SK-N-SH (cell line): ENCODE data around the gene NKD1. TPM values are rescaled to one million over a fixed set of nuclear protein-coding genes. Genes with fewer than 3 reads are reported as not detected.

Experiments used
- CTCF ChIA-PET: fragments of 300-600, 350-600 bp; formaldehyde crosslinking; extraction: SDS; loops from one replicate; lab custom pipeline; 2021; lab: Yijun Ruan, JAX
- POLR2A ChIA-PET: fragments of 350-600 bp; sonication (Branson Sonifier 250); formaldehyde crosslinking; extraction: SDS; loops from one replicate; lab custom pipeline; 2020; ENCODE audit warnings: antibody characterized with exemption, inconsistent platforms; lab: Yijun Ruan, JAX
- DNase-seq: peaks from one replicate; pipeline ENCODE4 v3.0.0; 2012
- H2AFZ ChIP-seq: fragments of 200-600 bp; sonication (generic); 2 replicates; pipeline ENCODE4 v1.8.1; 2016; ENCODE audit warnings: antibody characterized with exemption, mild to moderate bottlenecking, low read depth
- H3F3A ChIP-seq: fragments of 200-600 bp; sonication (generic); replicated peaks from 2 replicates; pipeline ENCODE3; 2016; ENCODE audit warnings: antibody characterized with exemption, mild to moderate bottlenecking; ENCODE audit not compliant: insufficient read depth
- H3K27ac ChIP-seq, 2 experiments: fragments of 200-500 bp in 1 of 2; fragments of 200-600 bp in 1 of 2; sonication (Bioruptor generic) in 1 of 2; sonication (generic), shearing (Covaris generic) in 1 of 2; 2 replicates each; pipeline versions ENCODE4 v1.5.1 to v1.6.1; 2014 to 2016; ENCODE audit warnings: low read depth in 2 of 2, inconsistent platforms in 1 of 2, low read length in 1 of 2, mild to moderate bottlenecking in 1 of 2, mixed read lengths in 1 of 2
- H3K27me3 ChIP-seq: fragments of 200-600 bp; sonication (generic), shearing (Covaris generic); 2 replicates; pipeline ENCODE4 v1.6.1; 2016; ENCODE audit warnings: mixed run types; ENCODE audit not compliant: insufficient read depth
- H3K36me3 ChIP-seq, 2 experiments: fragments of 200-500 bp in 1 of 2; fragments of 200-600 bp in 1 of 2; sonication (Bioruptor generic) in 1 of 2; sonication (generic) in 1 of 2; replicated peaks in 1 of 2; 2 replicates each; pipeline versions ENCODE3 to v1.5.1; 2014 to 2016; ENCODE audit warnings: low read length in 1 of 2, mild to moderate bottlenecking in 1 of 2; ENCODE audit not compliant: insufficient read depth in 2 of 2, control insufficient read depth in 1 of 2
- H3K4me1 ChIP-seq, 2 experiments: fragments of 200-500 bp in 1 of 2; fragments of 200-600 bp in 1 of 2; sonication (Bioruptor generic) in 1 of 2; sonication (generic), shearing (Covaris generic) in 1 of 2; 2 replicates each; pipeline versions ENCODE4 v1.5.1 to v1.6.1; 2014 to 2016; ENCODE audit warnings: low read depth in 1 of 2, low read length in 1 of 2, mixed run types in 1 of 2; ENCODE audit not compliant: insufficient read depth in 2 of 2, control insufficient read depth in 1 of 2
- H3K4me2 ChIP-seq: fragments of 200-600 bp; sonication (generic), shearing (Covaris generic); 2 replicates; pipeline ENCODE4 v1.6.1; 2017; ENCODE audit warnings: mixed run types
- H3K4me3 ChIP-seq, 2 experiments: fragments of 200-500 bp in 1 of 2; fragments of 200-600 bp in 1 of 2; sonication (Bioruptor generic) in 1 of 2; sonication (generic), shearing (Covaris generic) in 1 of 2; 2 replicates each; pipeline versions ENCODE4 v1.5.1 to v1.8.1; 2014 to 2016; ENCODE audit warnings: low read depth in 2 of 2, inconsistent platforms in 1 of 2, low read length in 1 of 2, mild to moderate bottlenecking in 1 of 2, mixed read lengths in 1 of 2, moderate library complexity in 1 of 2
- H3K79me2 ChIP-seq: fragments of 200-600 bp; sonication (generic); 2 replicates; pipeline ENCODE4 v1.8.1; 2017; ENCODE audit warnings: mild to moderate bottlenecking; ENCODE audit not compliant: insufficient read depth
- H3K9ac ChIP-seq: fragments of 200-600 bp; sonication (generic); 2 replicates; pipeline ENCODE4 v1.6.1; 2017; ENCODE audit warnings: mixed run types
- H3K9me2 ChIP-seq: fragments of 200-600 bp; sonication (generic); 2 replicates; pipeline ENCODE4 v1.6.1; 2017; ENCODE audit warnings: mixed run types
- H3K9me3 ChIP-seq: fragments of 200-600 bp; sonication (generic); 2 replicates; pipeline ENCODE4 v1.6.1; 2017; ENCODE audit warnings: mixed run types, mild to moderate bottlenecking, moderate library complexity
- H4K20me1 ChIP-seq: fragments of 200-600 bp; sonication (generic); 2 replicates; pipeline ENCODE4 v1.6.1; 2017; ENCODE audit warnings: mild to moderate bottlenecking, mixed run types; ENCODE audit not compliant: insufficient read depth
- ELF1 ChIP-seq: IDR thresholded peaks from 2 replicates; pipeline ENCODE4 v1.4.0; 2012
- FOXM1 ChIP-seq: IDR thresholded peaks from 2 replicates; pipeline ENCODE4 v1.4.0; 2012; ENCODE audit warnings: low read depth, mild to moderate bottlenecking
- GATA2 ChIP-seq: sonication (generic); formaldehyde crosslinking; IDR thresholded peaks from 2 replicates; pipeline ENCODE4 v1.5.0; 2020; ENCODE audit warnings: mild to moderate bottlenecking, missing genetic modification reagents
- REST ChIP-seq: IDR thresholded peaks from 2 replicates; pipeline ENCODE4 v1.6.1; 2012; ENCODE audit warnings: mild to moderate bottlenecking, low read depth, low read length, moderate library complexity
- RXRA ChIP-seq: IDR thresholded peaks from 2 replicates; pipeline ENCODE4 v1.4.0; 2012; ENCODE audit warnings: low read depth, mild to moderate bottlenecking, borderline replicate concordance
- SIN3A ChIP-seq: IDR thresholded peaks from 2 replicates; pipeline ENCODE4 v1.6.1; 2012; ENCODE audit warnings: low read depth, mild to moderate bottlenecking, low read length, moderate library complexity, borderline replicate concordance
- TEAD4 ChIP-seq: IDR thresholded peaks from 2 replicates; pipeline ENCODE4 v1.4.0; 2012; ENCODE audit warnings: mild to moderate bottlenecking, borderline replicate concordance; ENCODE audit not compliant: insufficient read depth
- WGBS: methylation state at CpG from one replicate; pipeline ENCODE4 v1.1.6; 2017; ENCODE audit warnings: low lambda C conversion rate; 5-methylcytosine and 5-hydroxymethylcytosine counted together
- polyA plus RNA-seq, 3 experiments: library from polyadenylated mRNA; depleted of rRNA; stranded (reverse); fragments of >200 nt; gene quantifications; 2 replicates each; pipeline ENCODE4 v1.2.3, GENCODE V29; 2012
- TF ChIP-seq, protein P1 (sequence below): IDR thresholded peaks from 2 replicates; pipeline ENCODE4 v1.4.0; 2012; ENCODE audit warnings: low read depth, borderline replicate concordance
- TF ChIP-seq, protein P2 (sequence below): fragments of 150-350 bp; IDR thresholded peaks from 2 replicates; pipeline ENCODE4 v1.6.1; 2017; ENCODE audit warnings: antibody characterized with exemption, low read length, low read depth, borderline replicate concordance

NKD1 gene
- polyA plus RNA-seq, 1 of the 3 experiments (the other 2 are of a cell fraction) = 0.02 TPM

GRCh38 chr16:50625374-50625773, 77.2 kb downstream of the NKD1 start:
- Histone ChIP-seq H3K27ac (no peak overlapping the region), H3K4me1 (peaks cover 0 to 2% of the 10 kb centered on the region in 2 experiments; a peak in 1 of 4 replicates), H3K4me3 (no peak overlapping the region), H4K20me1 (no peaks in the 10 kb centered on the region), H3K36me3 (no peaks in the 10 kb centered on the region), H3K4me2 (no peak overlapping the region), H3K9me2 (no peaks in the 10 kb centered on the region), H3K79me2 (no peaks in the 10 kb centered on the region), H3K9me3 (no peaks in the 10 kb centered on the region), H2AFZ (no peak overlapping the region), H3K27me3 (no peaks in the 10 kb centered on the region), H3K9ac (no peak overlapping the region), H3F3A (no peaks in the 10 kb centered on the region)
- POLR2A ChIA-PET = no interaction called here
- TF ChIP-seq TEAD4 (no peak), FOXM1 (no peak), RXRA (no peak), REST (no peak), SIN3A (no peak), GATA2 (CRISPR knock-in tag) (no peak)
- TF ChIP-seq, protein P1, sequence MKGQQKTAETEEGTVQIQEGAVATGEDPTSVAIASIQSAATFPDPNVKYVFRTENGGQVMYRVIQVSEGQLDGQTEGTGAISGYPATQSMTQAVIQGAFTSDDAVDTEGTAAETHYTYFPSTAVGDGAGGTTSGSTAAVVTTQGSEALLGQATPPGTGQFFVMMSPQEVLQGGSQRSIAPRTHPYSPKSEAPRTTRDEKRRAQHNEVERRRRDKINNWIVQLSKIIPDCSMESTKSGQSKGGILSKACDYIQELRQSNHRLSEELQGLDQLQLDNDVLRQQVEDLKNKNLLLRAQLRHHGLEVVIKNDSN = no peak
- TF ChIP-seq, protein P2, sequence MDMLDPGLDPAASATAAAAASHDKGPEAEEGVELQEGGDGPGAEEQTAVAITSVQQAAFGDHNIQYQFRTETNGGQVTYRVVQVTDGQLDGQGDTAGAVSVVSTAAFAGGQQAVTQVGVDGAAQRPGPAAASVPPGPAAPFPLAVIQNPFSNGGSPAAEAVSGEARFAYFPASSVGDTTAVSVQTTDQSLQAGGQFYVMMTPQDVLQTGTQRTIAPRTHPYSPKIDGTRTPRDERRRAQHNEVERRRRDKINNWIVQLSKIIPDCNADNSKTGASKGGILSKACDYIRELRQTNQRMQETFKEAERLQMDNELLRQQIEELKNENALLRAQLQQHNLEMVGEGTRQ = no peak
- no peak for DNase-seq
- 29% methylated on average over 1 of the region's 12 CpGs for WGBS
- CTCF ChIA-PET = interaction anchor here (1.4 kb wide), 1 partner anchor 181 kb away, joined by 5 read pairs; no protein-coding TSS in a partner anchor

- Histone ChIP-seq H3F3A (no peaks in the 10 kb centered on the region), H2AFZ (no peak overlapping the region), H3K79me2 (no peaks in the 10 kb centered on the region), H3K36me3 (no peaks in the 10 kb centered on the region), H3K9me3 (no peaks in the 10 kb centered on the region), H4K20me1 (no peaks in the 10 kb centered on the region), H3K9ac (no peak overlapping the region), H3K4me2 (no peak overlapping the region), H3K4me3 (no peak overlapping the region), H3K27ac (no peak overlapping the region), H3K4me1 (peaks cover 0 to 2% of the 10 kb centered on the region in 2 experiments; a peak in 1 of 4 replicates), H3K9me2 (no peaks in the 10 kb centered on the region), H3K27me3 (no peaks in the 10 kb centered on the region)
- CTCF ChIA-PET = interaction anchor here (1.0 to 1.7 kb wide), 7 partner anchors 11 to 256 kb away, joined by 3 to 5 read pairs (median 3); no protein-coding TSS in a partner anchor
- WGBS = 20% methylated on average over 4 of the region's 4 CpGs
- TF ChIP-seq ELF1 = no peak
- DNase-seq = no peak
- POLR2A ChIA-PET = interaction anchor here (0.7 kb wide), 1 partner anchor 22 kb away, joined by 3 read pairs; no protein-coding TSS in a partner anchor
Measured at GRCh38 chr16:50626868-50627267, 78.7 kb downstream of the NKD1 start.
